Neural progenitor cell (in vitro differentiated cells): Measurements from ENCODE around the gene TMEM140. TPM values are rescaled to one million over a fixed set of nuclear protein-coding genes. Genes with fewer than 3 reads are reported as not detected.

Experiments
- DNase-seq: peaks from one replicate; pipeline ENCODE4 v3.0.0-alpha.2; 2016; ENCODE audit warnings: low spot score
- H2AFZ ChIP-seq: fragments of 200-600 bp; sonication (generic); replicated peaks from 2 replicates; pipeline ENCODE4 v1.6.1; 2016; ENCODE audit warnings: antibody characterized with exemption
- H3F3A ChIP-seq: fragments of 200-600 bp; sonication (generic); 2 replicates; pipeline ENCODE4 v1.6.1; 2016; ENCODE audit warnings: antibody characterized with exemption, low read depth
- H3K27ac ChIP-seq: fragments of 200-600 bp; sonication (generic); 2 replicates; pipeline ENCODE4 v1.5.1; 2016; ENCODE audit warnings: mild to moderate bottlenecking
- H3K27me3 ChIP-seq: fragments of 200-600 bp; sonication (generic); 2 replicates; pipeline ENCODE4 v1.6.1; 2016; ENCODE audit warnings: mild to moderate bottlenecking, moderate library complexity
- H3K36me3 ChIP-seq: fragments of 200-600 bp; sonication (generic); 2 replicates; pipeline ENCODE4 v1.5.1; 2016
- H3K4me1 ChIP-seq: fragments of 200-600 bp; sonication (generic); 2 replicates; pipeline ENCODE4 v1.6.1; 2016; ENCODE audit warnings: mixed run types
- H3K4me2 ChIP-seq: fragments of 200-600 bp; sonication (generic); 2 replicates; pipeline ENCODE4 v1.6.1; 2016
- H3K4me3 ChIP-seq: fragments of 200-600 bp; sonication (generic); 2 replicates; pipeline ENCODE4 v1.5.1; 2016
- H3K79me2 ChIP-seq: fragments of 200-600 bp; sonication (generic); 2 replicates; pipeline ENCODE4 v1.6.1; 2016; ENCODE audit warnings: low read depth
- H3K9ac ChIP-seq: fragments of 200-600 bp; sonication (generic); 2 replicates; pipeline ENCODE4 v1.6.1; 2016
- H3K9me3 ChIP-seq: fragments of 200-600 bp; sonication (generic); 2 replicates; pipeline ENCODE4 v1.5.1; 2016; ENCODE audit warnings: low read depth
- H4K20me1 ChIP-seq: fragments of 200-600 bp; sonication (generic); 2 replicates; pipeline ENCODE4 v1.6.1; 2016; ENCODE audit warnings: low read depth
- H3K27ac Mint-ChIP-seq: 3 replicates; pipeline ENCODE4 v1.8.0; 2021; ENCODE audit warnings: mixed read lengths
- H3K27me3 Mint-ChIP-seq: 2 replicates; pipeline ENCODE4 v1.8.0; 2022; ENCODE audit warnings: low read depth, mild to moderate bottlenecking, inconsistent platforms, moderate library complexity, mixed read lengths; ENCODE audit not compliant: insufficient read depth
- H3K36me3 Mint-ChIP-seq: 3 replicates; pipeline ENCODE4 v1.8.0; 2021; ENCODE audit warnings: mixed read lengths
- H3K4me1 Mint-ChIP-seq: 3 replicates; pipeline ENCODE4 v1.8.0; 2021; ENCODE audit warnings: mixed read lengths
- H3K4me3 Mint-ChIP-seq: 3 replicates; pipeline ENCODE4 v1.8.0; 2021; ENCODE audit warnings: mild to moderate bottlenecking, moderate library complexity, mixed read lengths
- H3K9me3 Mint-ChIP-seq: 3 replicates; pipeline ENCODE4 v1.8.0; 2020; ENCODE audit warnings: mixed read lengths
- CTCF ChIP-seq: fragments of 200-600 bp; sonication (generic); IDR thresholded peaks from 2 replicates; pipeline ENCODE4 v1.5.1; 2017; ENCODE audit warnings: antibody characterized with exemption, mild to moderate bottlenecking
- EZH2 ChIP-seq: fragments of 200-600 bp; sonication (generic); IDR thresholded peaks from 2 replicates; pipeline ENCODE4 v1.6.1; 2017; ENCODE audit warnings: antibody characterized with exemption, mild to moderate bottlenecking, moderate library complexity
- EZH2phosphoT487 ChIP-seq: fragments of 200-600 bp; sonication (generic); IDR thresholded peaks from 2 replicates; pipeline ENCODE4 v1.6.1; 2017; ENCODE audit warnings: antibody characterized with exemption
- total RNA-seq: library from RNA; depleted of rRNA; stranded (reverse); fragments of >200 nt; gene quantifications from 2 replicates; pipeline ENCODE4 v1.2.3, GENCODE V29; 2015; ENCODE audit warnings: low replicate concordance

The TMEM140 gene
- total RNA-seq, 1 donor from 2014 or later = not detected

GRCh38 chr7:135193615-135194081 is 45.8 kb downstream of the TMEM140 start:
- H2AFZ ChIP-seq = no peak overlapping the region
- H3K9me3 Mint-ChIP-seq = no peaks in the 10 kb centered on the region
- no peak overlapping the region for H3K27ac ChIP-seq
- TF ChIP-seq CTCF (no peak), EZH2 (no peak), EZH2phosphoT487 (no peak)
- no peak overlapping the region for H3K4me3 ChIP-seq
- no peaks in the 10 kb centered on the region for H3K9me3 ChIP-seq
- no peaks in the 10 kb centered on the region for H3K27me3 ChIP-seq
- no peak overlapping the region for H3K4me3 Mint-ChIP-seq
- no peak overlapping the region for H3K4me2 ChIP-seq
- H3F3A ChIP-seq = no peaks in the 10 kb centered on the region
- H3K27me3 Mint-ChIP-seq = peaks cover 2% of the 10 kb centered on the region
- H3K36me3 Mint-ChIP-seq = peaks cover 32% of the 10 kb centered on the region
- peaks cover 11% of the 10 kb centered on the region for H3K4me1 Mint-ChIP-seq
- no peak overlapping the region for H3K9ac ChIP-seq
- no peaks in the 10 kb centered on the region for H3K4me1 ChIP-seq
- H4K20me1 ChIP-seq = no peaks in the 10 kb centered on the region
- H3K36me3 ChIP-seq = no peaks in the 10 kb centered on the region
- no peaks in the 10 kb centered on the region for H3K79me2 ChIP-seq
- peak overlapping the region; percentile 74 for H3K27ac Mint-ChIP-seq
- no peak for DNase-seq

- Histone ChIP-seq H3K27ac (no peak overlapping the region), H3K36me3 (no peaks in the 10 kb centered on the region), H2AFZ (no peak overlapping the region), H3K4me3 (no peak overlapping the region), H3K79me2 (no peaks in the 10 kb centered on the region), H3K27me3 (no peaks in the 10 kb centered on the region), H4K20me1 (no peaks in the 10 kb centered on the region), H3K9me3 (no peaks in the 10 kb centered on the region), H3F3A (no peaks in the 10 kb centered on the region), H3K4me1 (no peaks in the 10 kb centered on the region), H3K4me2 (no peak overlapping the region), H3K9ac (no peak overlapping the region)
- Mint-ChIP-seq H3K4me1 (peaks cover 11% of the 10 kb centered on the region), H3K9me3 (no peaks in the 10 kb centered on the region), H3K27me3 (peaks cover 2% of the 10 kb centered on the region), H3K4me3 (no peak overlapping the region), H3K27ac (no peak overlapping the region), H3K36me3 (peaks cover 29% of the 10 kb centered on the region)
- TF ChIP-seq EZH2 (no peak), EZH2phosphoT487 (no peak), CTCF (no peak)
- DNase-seq = no peak
Measured at GRCh38 chr7:135194494-135195095, 46.7 kb downstream of the TMEM140 start.

- Mint-ChIP-seq H3K4me3 (no peak overlapping the region), H3K27me3 (peaks cover 2% of the 10 kb centered on the region), H3K9me3 (no peaks in the 10 kb centered on the region), H3K4me1 (peaks cover 11% of the 10 kb centered on the region), H3K27ac (no peak overlapping the region), H3K36me3 (peaks cover 29% of the 10 kb centered on the region)
- Histone ChIP-seq H3K4me2 (no peak overlapping the region), H3K79me2 (no peaks in the 10 kb centered on the region), H3K9ac (no peak overlapping the region), H3K27ac (no peak overlapping the region), H3F3A (no peaks in the 10 kb centered on the region), H3K27me3 (no peaks in the 10 kb centered on the region), H3K36me3 (no peaks in the 10 kb centered on the region), H3K4me3 (no peak overlapping the region), H4K20me1 (no peaks in the 10 kb centered on the region), H3K4me1 (no peaks in the 10 kb centered on the region), H2AFZ (no peak overlapping the region), H3K9me3 (no peaks in the 10 kb centered on the region)
- TF ChIP-seq EZH2 (no peak), CTCF (no peak), EZH2phosphoT487 (no peak)
- no peak for DNase-seq
Measured at GRCh38 chr7:135195156-135195555, 47.3 kb downstream of the TMEM140 start.
